ENCODE results near the gene CDK14. TPM values are rescaled to one million over a fixed set of nuclear protein-coding genes. Genes with fewer than 3 reads are reported as not detected.

CDK14 gene
- total and polyA plus RNA-seq, 2 of the 8 experiments (the other 6 are each of a cell fraction or from before 2014, with no cell fraction given) = 5.5 to 47.3 TPM

DNA sequence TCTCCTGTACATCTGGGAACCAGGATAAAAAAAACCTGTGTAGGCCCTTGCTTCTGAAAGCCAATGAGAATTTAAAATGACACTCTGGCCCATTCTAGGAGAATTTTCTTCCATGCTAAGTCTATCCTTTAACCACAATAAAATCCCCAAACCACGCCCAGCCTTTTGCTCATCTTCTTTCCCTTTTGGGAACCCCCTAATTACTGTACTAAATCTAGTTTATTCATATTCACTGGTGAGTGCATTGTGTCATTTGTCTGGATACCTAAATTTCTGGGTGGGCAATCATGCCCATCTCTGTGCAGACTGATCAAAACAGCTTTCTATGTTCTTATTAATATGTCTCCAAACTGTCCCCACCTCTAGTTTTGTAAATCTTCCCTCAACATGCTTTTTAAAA, 11.7 kb upstream of the CDK14 start:
- H3K79me2 ChIP-seq (ENCODE audit: control insufficient read depth in 1 of 2, insufficient read depth in 2 of 2, low read length in 2 of 2) = no peaks in the 10 kb centered on the region

More for the DNA sequence above, 11.7 kb upstream of the CDK14 start:
- H2BK5ac ChIP-seq (ENCODE audit: low read depth, low read length) = no peak overlapping the region
- no peaks in the 10 kb centered on the region for H3K27me3 ChIP-seq (replicated peaks in 1 of 4; ENCODE audit: control insufficient read depth in 3 of 4, extremely low read depth in 1 of 4, insufficient read depth in 3 of 4, low read length in 3 of 4)
- no peaks in the 10 kb centered on the region for H4K20me1 ChIP-seq (replicated peaks in 1 of 2; ENCODE audit: control insufficient read depth in 1 of 2, insufficient read depth in 2 of 2, low read length in 2 of 2)
- no peak overlapping the region for H4K91ac ChIP-seq (replicated peaks; ENCODE audit: insufficient read length, low read length)
- H3K18ac ChIP-seq (ENCODE audit: extremely low read depth, low read length) = no peak overlapping the region
- no peaks in the 10 kb centered on the region for H3K79me1 ChIP-seq (ENCODE audit: low read depth, low read length)
- no peak overlapping the region for H2BK15ac ChIP-seq (ENCODE audit: low read length)
- H2AFZ ChIP-seq (ENCODE audit: low read length) = no peak overlapping the region
- no peak overlapping the region for H3K4me3 ChIP-seq (ENCODE audit: extremely low read depth in 1 of 4, insufficient read depth in 2 of 4, low read depth in 3 of 4, low read length in 4 of 4)
- FAIRE-seq = no peak
- H3K4me2 ChIP-seq (ENCODE audit: insufficient read depth in 1 of 2, low read depth in 2 of 2, low read length in 2 of 2) = no peak overlapping the region
- no peak for TF ChIP-seq POLR2A (IDR thresholded peaks at IDR 0.05; ENCODE audit: control extremely low read depth in 1 of 2, low read depth in 2 of 2, low read length in 2 of 2)
- TF ChIP-seq CHD2 (IDR thresholded peaks at IDR 0.05; ENCODE audit: low read length) = no peak
- no peak for TF ChIP-seq CHD1 (IDR thresholded peaks at IDR 0.05; ENCODE audit: low read depth, low read length)
- TF ChIP-seq RNF2 (IDR thresholded peaks at IDR 0.05; ENCODE audit: borderline replicate concordance, low read depth, low read length, missing control alignments, poor library complexity, severe bottlenecking) = no peak
- no peak for TF ChIP-seq POU5F1 (IDR thresholded peaks at IDR 0.05; ENCODE audit: low read depth, low read length)
- no peak for TF ChIP-seq JUND (IDR thresholded peaks at IDR 0.05; ENCODE audit: low read length)
- TF ChIP-seq BCL11A (IDR thresholded peaks at IDR 0.05; ENCODE audit: low read depth in 2 of 2, low read length in 2 of 2) = no peak
- no peak for TF ChIP-seq SP4 (IDR thresholded peaks at IDR 0.05; ENCODE audit: low read length)
- no peak for TF ChIP-seq FOSL1 (IDR thresholded peaks at IDR 0.05; ENCODE audit: insufficient read depth, low read depth, low read length)
- TF ChIP-seq, protein P1, sequence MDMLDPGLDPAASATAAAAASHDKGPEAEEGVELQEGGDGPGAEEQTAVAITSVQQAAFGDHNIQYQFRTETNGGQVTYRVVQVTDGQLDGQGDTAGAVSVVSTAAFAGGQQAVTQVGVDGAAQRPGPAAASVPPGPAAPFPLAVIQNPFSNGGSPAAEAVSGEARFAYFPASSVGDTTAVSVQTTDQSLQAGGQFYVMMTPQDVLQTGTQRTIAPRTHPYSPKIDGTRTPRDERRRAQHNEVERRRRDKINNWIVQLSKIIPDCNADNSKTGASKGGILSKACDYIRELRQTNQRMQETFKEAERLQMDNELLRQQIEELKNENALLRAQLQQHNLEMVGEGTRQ (IDR thresholded peaks at IDR 0.05; ENCODE audit: low read length) = no peak
- TF ChIP-seq SIN3A (conservative IDR thresholded peaks at IDR 0.05 in 1 of 2, IDR thresholded peaks at IDR 0.05 in 1 of 2; ENCODE audit: low read depth in 1 of 2, low read length in 2 of 2) = no peak
- no peak for TF ChIP-seq EGR1 (IDR thresholded peaks at IDR 0.05; ENCODE audit: borderline replicate concordance, low read depth, low read length)
- POLR2A ChIA-PET (ENCODE audit: partially characterized antibody) = no interaction called here
- no peaks in the 10 kb centered on the region for H3K23me2 ChIP-seq (ENCODE audit: low read depth, low read length)
- H2BK20ac ChIP-seq (ENCODE audit: low read length) = no peak overlapping the region
- no peaks in the 10 kb centered on the region for H3K9me3 ChIP-seq (ENCODE audit: insufficient read depth in 2 of 2, low read depth in 1 of 2, low read length in 1 of 2)
- 71% methylated on average over 1 of the region's 1 CpG; no CpG with 5 or more reads in 1 of the 2 experiments for WGBS, 2 experiments (ENCODE audit: extremely low coverage in 1 of 2, insufficient coverage in 1 of 2, insufficient read length in 1 of 2, insufficient replicate concordance in 2 of 2, low coverage in 1 of 2, low lambda C conversion rate in 2 of 2, missing lambda C conversion rate in 1 of 2)
- H3K23ac ChIP-seq (ENCODE audit: insufficient read length) = no peak overlapping the region
- H2BK12ac ChIP-seq (ENCODE audit: low read depth, low read length) = no peak overlapping the region
- no peak overlapping the region for H3K9ac ChIP-seq (replicated peaks in 1 of 4; ENCODE audit: extremely low read depth in 1 of 4, low read depth in 3 of 4, low read length in 3 of 4)
- no peaks in the 10 kb centered on the region for H3K36me3 ChIP-seq (ENCODE audit: control insufficient read depth in 2 of 4, insufficient read depth in 4 of 4, low read length in 3 of 4)
- H3K4ac ChIP-seq (replicated peaks; ENCODE audit: insufficient read length, low read depth, low read length) = no peak overlapping the region
- no peak overlapping the region for H3K27ac ChIP-seq (ENCODE audit: low read depth, low read length)
- no peak overlapping the region for H2BK120ac ChIP-seq (replicated peaks; ENCODE audit: low read depth, low read length)
- no peak overlapping the region for H3K14ac ChIP-seq (ENCODE audit: insufficient read length)
- H3K56ac ChIP-seq (replicated peaks; ENCODE audit: insufficient read length, low read depth, low read length) = no peak overlapping the region
- no peak for DNase-seq (ENCODE audit: low read depth in 1 of 2, low spot score in 2 of 2)
- H4K8ac ChIP-seq (ENCODE audit: extremely low read depth, insufficient read depth, low read length) = no peak overlapping the region
- H3K4me1 ChIP-seq (replicated peaks in 1 of 4; ENCODE audit: control insufficient read depth in 3 of 4, insufficient read depth in 4 of 4, low read length in 3 of 4) = no peaks in the 10 kb centered on the region
- CTCF ChIA-PET (ENCODE audit: partially characterized antibody) = interaction anchor here (0.6 to 1.3 kb wide), 2 partner anchors 129 to 131 kb away, joined by 3 read pairs; no protein-coding TSS in a partner anchor
- no peak overlapping the region for H4K5ac ChIP-seq (ENCODE audit: insufficient read length, low read depth, low read length)
- H2AK5ac ChIP-seq (ENCODE audit: low read depth, low read length) = no peak overlapping the region
